Activated CD8-positive, alpha-beta memory T cell treated with anti-CD3 and anti-CD28 coated beads for 4 hours (primary cell): ENCODE measurements around the gene SH3PXD2A.

Experiments
- DNase-seq, 2 donors: peaks; one replicate each; pipeline ENCODE4 v3.0.0-alpha.2; 2020; ENCODE audit warnings: low read depth in 2 of 2

The SH3PXD2A gene

DNA sequence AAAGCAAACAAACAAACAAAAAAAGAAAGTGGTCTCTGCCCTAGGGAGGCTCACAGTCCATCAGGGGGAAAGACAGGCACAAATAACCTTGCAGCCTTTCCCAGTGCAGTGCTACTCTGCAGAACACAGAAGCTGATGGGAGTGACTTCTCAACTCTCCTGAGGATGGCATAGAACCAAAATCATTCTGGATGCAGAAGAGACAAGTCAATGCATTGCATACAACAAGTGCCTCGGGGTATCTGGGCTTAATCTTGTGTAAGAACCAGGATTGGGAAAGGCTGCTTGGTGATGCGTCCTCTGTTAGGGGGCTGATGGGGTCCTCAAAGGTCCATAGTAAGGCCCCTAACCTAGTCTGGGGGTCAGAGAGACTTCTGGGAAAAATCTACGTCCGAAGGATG is 293.0 kb downstream of the SH3PXD2A start:
- no peak for DNase-seq

DNA sequence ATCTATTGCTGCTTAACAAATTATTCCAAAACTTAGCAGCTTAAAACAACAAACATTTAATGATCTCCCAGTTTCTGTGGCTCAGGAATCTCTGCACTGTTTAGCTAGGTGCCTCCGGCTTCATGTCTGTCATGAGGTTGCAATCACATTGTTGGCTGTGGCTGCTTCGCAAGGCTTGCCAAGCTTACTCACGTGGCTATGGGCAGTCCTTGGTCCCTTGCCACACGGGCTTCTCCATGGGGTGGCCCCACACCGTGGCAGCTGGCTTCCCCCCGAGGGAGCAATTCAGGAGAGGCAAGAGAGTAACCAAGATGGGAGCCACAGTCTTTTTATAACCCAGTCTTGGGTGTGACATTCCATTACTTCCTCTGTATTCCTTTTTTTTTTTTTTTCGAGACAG is 294.5 kb downstream of the SH3PXD2A start:
- DNase-seq, result no peak

DNA sequence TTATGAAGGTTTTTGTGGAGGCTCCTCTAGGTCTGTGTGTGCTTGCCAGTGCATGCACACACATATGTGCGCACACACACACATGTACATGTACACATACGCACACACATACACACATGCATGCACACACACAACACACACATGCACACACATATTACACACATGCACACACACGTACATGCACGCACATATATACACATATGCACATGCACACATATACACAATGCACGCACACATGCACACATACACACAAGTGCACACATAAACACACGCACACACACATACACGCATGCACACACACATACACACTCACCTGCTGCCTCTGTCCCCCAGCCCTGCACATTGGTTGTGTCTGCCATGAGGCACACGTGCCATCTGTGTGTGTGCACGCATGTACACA is 295.6 kb downstream of the SH3PXD2A start:
- no peak for DNase-seq

DNA sequence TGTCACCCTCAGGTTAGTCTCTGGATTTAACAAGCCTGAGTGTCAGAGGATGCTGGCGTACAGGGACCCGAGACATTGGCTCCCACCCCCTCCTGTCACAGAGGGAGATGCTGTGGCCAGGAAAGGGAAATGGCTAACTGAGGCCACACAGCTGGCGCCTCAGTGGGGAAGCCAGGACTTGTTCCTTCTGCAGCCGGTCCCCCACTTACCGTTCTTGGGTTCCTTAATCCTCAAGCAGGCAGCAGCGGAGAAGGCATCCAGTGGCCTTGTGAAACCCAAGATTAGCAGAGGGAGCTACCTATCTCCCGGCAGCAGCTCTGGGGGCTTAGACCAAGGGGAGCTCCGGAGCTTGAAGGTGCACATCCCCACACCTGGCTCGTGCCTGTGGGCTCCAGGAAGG is 296.5 kb downstream of the SH3PXD2A start:
- no peak for DNase-seq

DNA sequence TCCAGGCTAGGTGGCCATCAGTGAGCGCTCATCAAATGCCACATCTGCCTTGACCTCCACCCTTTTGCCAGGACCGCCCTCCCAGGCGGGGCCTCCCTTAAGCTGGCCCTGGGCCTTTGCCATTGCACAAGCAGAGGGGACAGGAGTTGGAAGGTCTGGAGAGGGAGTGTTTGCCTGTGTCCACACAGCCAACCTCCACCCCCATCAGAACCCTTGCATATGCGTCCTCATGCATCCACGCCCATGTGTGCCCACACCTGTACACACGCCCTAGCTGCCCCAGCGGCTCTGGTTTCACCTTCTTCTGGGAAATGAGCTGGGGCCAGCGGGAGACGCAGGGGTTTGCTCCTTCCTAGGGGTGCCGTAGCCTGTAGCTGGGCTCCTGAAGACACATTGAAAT is 297.9 kb downstream of the SH3PXD2A start:
- DNase-seq, result no peak

DNA sequence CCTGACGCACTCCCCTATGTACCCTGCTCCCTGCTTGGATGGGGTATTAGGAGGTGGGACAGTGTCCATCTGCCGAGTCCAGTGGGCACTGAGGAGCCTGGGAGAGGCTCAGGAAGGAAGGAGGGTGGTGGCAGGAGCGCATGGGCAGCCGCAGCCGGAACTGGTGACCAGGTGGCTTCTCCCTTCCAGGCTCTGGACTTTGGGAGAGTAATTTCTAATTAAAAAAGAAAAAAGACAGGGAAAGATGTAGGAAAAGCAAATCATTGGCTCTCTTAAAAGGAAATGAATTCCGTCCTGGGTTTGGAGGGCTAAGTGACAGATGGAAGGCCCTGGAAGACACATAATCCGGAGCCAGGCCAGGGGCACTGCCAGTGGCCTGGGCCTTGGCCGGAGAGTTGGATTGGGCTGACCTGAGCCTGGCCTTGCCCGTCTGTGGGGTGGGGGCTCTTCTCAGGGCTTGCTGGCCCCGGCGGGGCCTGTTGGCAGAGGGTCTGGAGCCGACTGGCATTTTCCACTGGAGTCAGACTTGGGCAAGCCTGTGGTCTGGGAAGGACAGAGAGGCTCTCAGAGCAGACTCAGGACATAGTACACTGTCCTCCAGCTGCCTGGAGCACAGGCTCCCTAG is 298.9 kb downstream of the SH3PXD2A start:
- DNase-seq, result no peak

DNA sequence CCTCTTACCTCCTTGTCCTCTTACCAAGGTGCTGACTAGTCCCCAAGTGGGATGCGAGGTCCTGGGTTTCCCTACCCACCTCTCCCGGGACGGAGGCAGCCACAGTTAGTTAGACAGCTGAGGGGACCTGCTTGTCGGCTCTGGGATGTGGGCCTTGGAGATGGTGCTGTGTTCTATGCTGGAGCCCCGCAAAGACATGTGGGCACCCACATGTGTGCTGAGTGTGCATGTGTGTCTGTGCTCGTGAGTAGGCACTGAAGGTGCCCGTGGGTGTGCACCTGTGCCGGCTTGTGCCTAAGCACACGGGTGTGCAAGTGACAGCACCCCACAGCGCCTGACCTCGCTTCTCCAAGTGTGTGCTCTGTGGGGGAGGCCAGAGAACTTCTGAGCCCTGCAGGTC is 299.7 kb downstream of the SH3PXD2A start:
- no peak for DNase-seq

DNA sequence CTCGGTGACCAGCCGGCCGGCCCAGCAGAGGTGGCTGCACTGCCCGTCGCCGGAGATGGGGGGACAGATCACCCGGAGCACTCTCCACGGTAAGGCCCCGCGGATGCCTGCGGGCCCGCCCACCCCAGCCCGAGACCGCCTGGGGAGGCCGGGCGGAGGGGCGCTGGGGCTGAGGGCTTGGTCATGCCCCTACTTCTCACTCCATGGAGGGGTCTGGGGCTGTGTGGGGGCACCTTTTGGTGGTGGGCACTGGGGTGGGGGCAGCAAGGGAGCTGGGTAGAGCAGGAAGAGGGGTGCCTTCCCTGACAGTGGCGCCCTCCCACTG is 300.1 kb downstream of the SH3PXD2A start:
- no peak for DNase-seq

DNA sequence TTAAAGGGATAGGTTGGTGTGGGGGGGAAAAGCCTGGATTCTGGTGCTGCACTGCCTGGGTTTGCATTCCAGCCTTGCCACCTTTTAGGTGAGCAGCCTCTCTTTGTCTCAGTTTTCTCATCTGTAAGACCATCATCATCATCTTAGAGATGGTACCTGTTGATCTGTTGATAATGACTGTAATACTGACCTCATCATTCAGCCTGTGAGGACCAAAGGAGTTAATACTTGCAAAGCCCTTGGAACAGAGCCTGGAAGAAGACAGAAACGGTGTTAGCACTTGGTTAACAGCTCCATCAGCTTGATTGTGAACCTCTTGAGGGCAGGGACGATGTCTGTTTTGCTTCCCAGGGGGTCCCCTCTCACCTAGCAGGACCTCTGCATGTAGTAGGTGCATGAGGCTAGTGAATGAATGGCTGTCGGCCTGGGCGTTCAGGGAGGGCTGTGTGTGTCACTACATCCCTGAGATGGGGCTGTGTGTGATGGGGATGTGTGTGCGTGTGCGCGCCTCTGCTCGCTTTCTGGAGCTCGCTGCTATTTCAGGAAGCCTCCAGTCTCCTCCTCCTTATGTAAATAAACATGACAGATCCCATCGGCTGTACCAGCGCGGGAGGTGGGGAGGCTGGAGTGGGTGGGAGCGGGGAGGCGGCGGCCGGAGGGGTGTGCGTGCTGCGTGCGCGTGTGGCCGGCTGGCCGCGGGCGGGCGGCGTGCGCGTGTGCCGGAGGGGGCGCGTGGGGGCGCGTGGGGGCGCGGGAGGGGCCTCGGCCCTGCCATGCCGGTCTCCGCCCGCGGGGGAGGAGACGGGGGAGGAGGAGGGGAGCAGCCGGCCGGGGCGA is 300.7 kb downstream of the SH3PXD2A start:
- no peak for DNase-seq

DNA sequence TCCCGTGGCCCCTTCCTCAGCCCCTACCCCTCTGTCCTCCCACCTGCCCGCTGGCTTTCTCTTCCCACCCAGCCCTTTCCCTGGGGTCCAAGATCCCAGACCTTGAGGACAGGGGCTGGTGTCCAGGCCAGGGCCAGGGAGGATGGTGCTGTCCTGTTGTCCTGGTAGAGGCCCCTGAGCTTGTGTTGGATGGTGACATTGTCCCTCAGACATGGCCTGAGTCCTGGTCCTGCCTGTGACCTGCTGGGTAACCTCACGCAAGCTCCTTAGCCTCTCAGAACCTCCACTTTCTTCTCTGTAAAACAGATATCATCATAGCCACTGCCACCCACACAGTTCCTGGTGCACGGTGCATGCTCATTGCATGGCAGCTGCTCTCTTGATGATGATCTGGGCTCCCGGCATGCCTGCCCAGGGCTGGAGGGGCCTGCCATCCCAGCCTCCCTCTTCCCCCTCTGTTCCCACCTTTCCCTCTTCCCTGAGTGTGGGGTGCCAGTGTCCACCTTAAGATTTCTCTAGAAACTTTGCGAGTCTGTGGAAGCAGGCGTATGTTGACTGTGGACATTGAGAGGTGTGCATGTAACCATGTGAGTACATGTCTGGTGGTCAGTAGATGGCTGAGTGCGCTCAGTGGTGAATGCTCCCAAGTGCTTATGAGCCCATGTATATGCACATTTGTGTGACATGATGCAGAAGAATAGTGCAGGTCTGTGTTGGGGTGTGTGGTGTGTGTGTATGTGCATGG is 301.5 kb downstream of the SH3PXD2A start:
- DNase-seq, result no peak

DNA sequence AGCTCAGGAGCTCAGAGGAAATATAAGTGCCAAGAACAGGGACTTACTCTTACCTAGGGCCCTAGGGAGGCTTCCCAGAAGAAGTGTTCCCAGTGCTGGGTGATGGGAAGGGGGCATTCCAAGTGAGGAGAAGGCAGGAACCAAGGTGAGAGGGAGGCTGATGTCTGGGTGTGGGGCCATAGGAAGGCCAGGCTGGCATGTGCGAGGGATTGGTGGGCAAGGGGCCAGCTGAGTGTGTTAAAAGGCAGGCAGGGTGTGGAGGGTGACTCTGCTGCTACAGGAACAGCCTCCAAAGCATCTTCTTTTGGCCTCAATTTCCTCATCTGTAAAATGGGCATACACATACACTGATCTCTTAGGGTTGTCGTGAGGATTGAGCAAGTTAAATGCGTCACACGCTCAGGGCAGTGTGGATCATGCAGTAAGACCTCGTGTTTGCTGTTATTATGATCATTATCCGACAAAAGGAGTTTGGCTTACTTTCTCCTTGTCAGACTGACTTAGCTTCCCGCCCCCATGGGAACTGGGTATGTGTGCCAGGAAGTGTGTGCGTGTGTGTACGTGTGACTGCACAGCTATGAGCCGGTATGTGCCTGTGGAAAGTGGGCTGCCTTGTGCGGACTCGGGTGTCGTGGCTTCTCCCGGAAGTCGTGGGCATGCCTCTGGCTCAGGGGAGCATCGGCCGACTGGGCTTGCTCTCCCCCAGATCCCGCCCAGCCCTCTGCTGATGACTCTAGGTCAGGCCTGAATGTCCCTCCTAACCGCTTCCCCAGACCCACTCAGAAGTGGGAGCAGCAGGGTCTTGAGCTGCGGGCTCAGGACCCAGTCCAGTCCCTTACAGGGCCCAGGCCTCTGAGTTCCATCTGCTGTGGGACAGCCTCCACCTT is 302.3 kb downstream of the SH3PXD2A start:
- no peak for DNase-seq

DNA sequence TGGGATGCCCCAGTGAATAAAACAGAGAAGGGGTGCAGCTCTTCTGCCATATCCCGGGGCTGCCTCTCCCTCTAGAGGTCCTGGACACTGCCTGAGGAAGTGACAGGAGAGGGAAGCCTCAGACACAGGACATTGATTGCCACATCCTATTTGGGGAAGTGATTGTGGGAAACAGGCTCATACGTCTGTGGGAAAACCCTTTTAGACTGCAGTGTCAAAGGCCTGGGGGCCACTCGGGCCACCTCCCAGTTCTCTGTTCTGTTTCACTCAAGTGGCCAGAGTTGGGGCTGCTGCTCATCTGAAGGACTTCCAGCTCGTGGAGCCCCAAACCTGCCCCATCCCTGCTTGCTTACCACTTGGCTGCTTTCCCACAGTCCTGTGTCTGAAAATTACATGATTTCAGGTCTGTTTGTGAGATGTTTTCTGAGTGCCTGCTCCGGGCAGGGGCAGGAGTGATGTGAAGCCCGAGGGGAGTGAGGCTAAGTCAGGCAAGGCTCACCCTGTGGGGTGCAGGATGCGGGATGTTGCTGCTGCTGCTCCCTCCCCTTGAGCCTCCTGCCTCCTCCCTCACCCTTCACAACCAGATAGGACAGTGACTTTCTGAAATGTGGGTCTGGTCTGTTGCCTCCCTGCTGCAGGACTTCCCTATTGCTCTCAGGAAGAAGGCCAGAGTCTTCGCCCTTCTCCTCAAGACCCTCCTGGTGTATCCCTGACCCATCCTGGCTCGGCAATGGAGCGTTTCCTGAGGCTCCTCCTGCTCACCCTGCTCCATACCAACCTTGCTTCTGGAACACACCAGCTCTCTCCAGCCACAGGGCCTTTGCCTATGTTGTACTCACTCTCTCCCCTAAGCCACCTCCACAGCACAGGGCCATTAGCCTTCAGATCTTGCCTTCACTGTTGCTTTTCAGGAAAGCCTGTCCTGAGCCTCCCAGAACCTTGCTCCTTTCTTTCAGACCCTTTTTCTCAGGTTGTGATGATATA is 303.5 kb downstream of the SH3PXD2A start:
- no peak for DNase-seq

DNA sequence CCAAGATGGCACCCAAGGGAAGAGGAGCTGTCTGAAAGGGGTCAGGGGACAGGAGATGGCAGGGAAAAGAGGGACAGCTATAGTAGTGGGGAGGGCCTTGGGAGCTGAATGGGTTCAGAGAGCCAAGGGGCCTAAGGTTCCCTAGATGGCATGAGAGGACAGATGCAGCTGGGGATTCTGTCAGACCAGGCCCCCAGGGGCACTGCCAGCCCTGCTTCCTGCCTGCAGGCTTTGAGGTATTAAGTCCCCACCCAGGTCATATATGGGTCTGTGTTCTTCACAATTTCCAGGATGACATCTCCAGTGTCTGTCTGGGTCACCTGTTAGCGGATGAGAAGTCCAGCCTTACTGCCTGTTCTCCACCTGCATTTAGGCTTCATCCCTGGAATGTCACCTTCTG is 305.1 kb downstream of the SH3PXD2A start:
- no peak for DNase-seq

DNA sequence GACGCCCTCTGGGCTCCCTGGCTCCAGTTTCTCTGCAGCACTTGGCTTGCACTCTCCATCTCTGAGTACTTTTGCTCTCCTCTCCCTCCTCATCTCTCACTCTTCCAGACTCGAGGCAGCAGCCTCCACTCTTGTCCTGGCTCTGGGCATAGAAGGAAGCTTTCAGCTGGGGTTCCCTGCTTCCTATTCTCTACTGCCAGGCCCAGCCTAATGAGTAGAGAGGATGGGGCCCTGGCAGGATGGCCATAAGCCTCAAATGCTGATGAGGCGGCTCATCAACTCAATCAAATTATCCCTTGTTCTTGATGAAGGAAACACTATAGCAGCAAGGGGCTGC is 306.1 kb downstream of the SH3PXD2A start:
- DNase-seq, result no peak

DNA sequence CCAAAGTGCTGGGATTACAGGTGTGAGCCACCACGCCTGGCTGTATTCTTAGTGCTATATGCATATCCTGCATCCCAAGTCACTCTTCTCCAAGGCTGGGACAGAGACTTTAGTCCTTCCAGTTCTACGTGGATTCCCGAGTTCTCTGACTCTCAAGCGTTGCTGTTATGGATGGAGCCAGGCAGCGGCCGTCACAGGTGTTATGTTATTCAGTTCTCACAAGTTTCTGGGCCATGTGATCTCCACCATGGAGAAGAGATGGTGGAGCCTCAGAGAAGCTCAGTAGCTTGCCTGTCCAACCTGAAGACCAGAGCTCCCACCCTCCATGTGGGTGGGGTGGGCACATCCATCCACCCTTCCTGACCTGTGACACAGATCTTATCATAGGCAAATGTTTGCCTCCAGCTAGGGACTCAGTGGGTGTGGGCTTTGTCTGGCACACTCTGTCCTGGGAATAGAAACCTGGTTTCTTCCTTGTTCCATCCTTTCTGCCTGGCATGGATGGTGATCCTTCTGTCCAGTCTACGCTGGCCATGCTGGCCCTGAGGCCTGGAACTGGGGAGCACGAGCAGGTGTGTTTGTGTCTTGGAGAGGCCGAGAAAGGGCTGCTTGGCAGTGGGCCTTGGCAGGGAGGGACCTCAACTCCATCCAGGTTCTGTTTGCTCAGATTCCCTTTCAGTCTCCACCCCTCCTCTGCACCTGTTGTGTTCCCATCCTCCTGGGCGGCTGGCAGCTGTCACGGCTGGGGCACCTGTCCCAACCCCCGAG is 306.6 kb downstream of the SH3PXD2A start:
- DNase-seq, result no peak

DNA sequence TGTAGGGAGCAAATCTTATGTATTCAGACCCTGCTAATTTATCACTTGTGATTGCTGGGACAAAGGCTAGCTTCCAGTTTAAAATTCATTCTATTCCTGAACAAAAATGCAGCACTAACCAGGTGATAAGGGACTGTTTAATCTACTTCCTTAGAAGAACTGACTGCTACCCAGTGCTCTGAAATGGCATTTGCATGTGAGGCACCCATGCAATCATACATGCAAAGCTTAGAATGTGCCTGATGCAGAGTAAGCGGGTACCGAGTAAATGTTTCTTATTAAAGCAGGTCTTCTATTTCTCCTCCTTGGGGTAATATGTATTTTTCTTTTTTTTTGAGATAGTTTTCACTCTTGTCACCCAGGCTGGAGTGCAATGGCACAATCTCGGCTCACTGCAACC is 307.4 kb downstream of the SH3PXD2A start:
- DNase-seq, result no peak

DNA sequence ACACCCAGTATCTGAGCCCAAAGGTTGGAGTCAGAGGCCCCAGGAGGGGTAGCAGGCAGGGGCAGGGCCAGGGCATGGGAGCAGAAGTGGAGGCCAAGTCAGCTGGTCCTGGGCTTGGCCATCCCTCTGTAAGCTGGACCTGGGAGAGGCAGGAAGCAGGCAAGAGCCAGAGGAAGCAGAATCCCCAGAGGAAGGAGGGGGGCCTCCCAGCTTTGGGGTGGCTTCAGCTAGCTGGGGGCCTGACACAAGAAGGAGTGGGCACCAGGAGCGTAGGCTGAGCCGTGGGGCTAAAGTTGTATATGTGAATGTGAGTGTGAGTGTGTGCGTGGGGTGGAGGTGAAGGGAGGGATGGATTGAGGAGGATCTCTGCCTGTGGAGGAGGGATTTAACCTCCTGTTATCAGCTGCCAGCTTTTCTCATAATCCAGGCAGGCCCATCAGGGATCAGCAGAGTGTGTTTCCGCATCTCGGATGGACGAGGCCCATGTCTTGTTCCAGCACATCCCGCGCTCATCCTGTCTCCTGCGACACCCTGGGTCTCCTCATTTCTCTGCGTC is 307.9 kb downstream of the SH3PXD2A start:
- no peak for DNase-seq

DNA sequence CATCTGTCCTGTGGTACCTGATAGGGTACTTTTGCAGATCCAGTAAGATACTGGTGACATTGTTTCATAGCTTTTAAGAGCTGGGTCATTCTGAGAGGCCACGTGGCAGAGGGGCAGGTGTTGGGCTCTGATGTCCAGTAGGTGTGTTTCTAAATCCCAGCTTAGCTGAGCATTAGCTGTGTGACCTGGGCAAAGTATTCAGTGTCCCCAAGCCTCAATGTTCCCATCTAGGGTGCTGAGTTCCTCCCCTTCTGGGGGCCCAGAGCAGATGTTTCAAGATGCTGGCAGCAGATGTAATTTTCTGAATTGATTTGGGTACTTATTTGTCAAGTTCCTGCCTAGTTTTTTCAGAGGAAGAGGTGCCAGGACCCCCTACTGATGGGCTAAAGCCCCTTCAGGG is 309.0 kb downstream of the SH3PXD2A start:
- no peak for DNase-seq

DNA sequence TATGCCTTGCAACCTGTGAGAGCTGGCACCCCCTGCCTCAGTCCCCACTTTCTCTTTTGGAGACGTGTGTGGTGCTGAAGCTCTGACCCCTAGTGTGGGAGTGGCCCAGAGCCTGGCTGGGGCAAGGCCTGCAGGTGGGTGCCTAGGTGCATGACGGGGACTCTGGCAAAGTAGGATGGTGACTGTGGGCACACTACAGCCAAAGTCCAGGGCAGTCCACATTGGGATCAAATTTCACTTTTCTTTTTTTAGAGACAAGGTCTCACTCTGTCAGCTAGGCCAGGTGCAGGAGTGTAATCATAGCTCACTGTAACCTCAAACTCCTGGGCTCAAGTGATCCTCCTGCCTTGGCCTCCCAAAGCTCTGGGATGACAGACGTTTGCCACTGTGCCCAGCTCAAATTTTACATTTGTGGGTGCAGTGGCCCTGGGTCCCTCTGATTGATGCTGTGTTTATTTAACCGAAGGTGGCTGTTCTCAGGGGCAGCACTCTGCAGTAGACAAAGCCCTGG is 309.6 kb downstream of the SH3PXD2A start:
- DNase-seq, result no peak

DNA sequence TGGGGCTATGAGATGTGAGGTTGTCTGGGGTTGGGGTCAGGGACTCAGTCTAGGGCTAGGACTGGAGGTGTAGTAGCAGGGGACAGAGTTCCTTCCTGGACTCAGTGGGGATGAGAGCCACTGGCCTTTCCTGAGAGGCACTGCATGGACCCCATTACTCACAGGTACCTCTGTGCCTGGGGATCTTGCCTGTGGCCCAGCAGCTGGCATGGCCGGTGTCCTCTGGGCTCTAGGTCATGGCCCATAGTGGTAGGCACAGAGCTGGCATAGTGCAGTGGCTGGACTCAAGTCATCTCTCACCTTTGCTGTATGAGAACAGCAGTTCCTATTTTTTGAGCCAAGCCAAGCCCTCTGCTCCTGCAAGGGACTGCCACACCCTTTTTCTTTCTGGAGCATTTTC is 310.0 kb downstream of the SH3PXD2A start:
- no peak for DNase-seq
